ENCODE data around the gene LMF1.

The LMF1 gene

DNA sequence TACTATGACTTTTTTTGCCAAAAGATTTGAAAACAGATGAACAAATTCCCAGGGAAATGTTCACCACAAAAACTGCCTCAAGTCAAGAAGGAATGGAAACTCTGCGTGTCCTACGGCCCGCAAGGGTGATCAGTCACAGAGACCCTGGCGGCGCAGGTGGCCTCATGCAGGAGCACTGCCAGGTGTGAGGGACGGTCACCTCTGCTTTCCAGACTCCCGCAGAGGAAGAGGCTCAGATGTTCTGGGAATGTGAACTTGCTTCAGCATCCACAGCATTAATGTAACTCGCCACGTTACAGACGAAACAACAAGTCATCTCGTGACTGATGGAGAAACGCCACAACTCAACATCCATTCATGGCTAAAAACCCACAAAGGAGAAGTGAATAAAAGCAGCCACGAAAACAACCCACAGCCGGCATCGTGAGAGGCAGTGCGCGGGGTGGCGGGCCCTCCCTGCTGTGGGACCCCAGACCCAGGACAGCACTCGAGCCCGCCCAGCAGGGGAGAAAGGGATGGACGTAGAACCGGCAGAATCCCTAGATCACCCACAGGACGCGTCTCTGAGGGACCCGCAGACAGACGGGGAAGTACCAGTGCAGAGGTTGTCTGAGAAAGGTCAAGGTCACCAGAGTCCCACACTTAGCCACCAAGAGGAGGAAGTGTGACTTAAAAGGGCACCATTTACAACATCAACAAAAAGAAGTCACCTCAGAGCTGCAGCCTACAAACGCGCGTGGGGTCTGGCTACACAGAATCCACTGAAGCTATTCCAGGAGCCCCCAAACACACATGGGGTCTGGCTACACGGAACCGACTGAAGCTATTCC lies 93.3 kb downstream of the LMF1 start:
- FAIRE-seq, result no peak

- no peak for FAIRE-seq
Observed at GRCh38 chr16:876523-877241, 94.1 kb downstream of the LMF1 start.

- no peak for FAIRE-seq
Observed at GRCh38 chr16:876041-876335, 94.8 kb downstream of the LMF1 start.

- no peak for FAIRE-seq
Observed at GRCh38 chr16:875182-876040, 95.4 kb downstream of the LMF1 start.

GRCh38 chr16:874366-875181 lies 96.2 kb downstream of the LMF1 start:
- FAIRE-seq, result no peak

GRCh38 chr16:873889-874288 lies 96.9 kb downstream of the LMF1 start:
- no peak for FAIRE-seq

- no peak for FAIRE-seq
Observed at GRCh38 chr16:873243-873661, 97.5 kb downstream of the LMF1 start.

DNA sequence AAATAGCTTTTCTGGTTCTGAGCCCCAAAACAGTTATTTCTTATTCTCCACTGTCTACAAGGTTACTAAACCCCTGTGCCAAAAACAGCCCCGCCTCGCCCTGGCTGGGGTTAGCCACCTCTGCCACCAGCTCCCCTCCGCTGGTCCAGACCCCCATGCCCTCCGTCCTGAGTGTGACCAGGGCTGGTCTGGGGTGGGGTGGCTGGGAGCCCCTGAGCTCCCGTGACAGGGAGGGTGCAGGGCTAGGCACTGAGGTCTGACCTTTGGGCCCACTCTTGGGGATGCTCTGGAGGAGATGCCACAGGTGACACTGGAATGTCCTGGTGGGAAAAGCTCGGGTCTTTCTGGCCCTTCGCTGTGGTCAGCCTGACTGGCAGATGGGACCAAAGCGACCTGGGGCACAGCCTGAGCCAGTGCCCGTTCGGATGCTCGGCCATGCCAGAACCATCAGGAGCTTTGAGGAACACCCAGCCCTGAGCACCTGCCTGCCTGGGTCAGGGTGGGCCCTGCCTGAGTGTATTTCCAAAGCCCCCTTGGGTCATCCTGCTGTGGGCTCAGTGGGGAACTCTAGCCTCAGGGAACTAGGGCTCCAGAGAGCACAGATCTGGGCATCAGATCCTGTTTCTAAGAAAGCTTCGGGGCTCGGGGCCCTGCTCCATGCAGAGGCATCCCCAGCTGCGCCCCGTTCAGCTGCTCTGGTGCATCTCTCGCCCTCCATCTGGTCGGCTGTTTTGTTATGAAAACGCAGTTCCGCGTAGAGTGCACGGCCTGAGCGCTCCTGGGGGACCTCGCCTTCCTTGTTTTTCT lies 98.1 kb downstream of the LMF1 start:
- FAIRE-seq, result no peak

GRCh38 chr16:871562-872345 lies 99.0 kb downstream of the LMF1 start:
- no peak for FAIRE-seq

DNA sequence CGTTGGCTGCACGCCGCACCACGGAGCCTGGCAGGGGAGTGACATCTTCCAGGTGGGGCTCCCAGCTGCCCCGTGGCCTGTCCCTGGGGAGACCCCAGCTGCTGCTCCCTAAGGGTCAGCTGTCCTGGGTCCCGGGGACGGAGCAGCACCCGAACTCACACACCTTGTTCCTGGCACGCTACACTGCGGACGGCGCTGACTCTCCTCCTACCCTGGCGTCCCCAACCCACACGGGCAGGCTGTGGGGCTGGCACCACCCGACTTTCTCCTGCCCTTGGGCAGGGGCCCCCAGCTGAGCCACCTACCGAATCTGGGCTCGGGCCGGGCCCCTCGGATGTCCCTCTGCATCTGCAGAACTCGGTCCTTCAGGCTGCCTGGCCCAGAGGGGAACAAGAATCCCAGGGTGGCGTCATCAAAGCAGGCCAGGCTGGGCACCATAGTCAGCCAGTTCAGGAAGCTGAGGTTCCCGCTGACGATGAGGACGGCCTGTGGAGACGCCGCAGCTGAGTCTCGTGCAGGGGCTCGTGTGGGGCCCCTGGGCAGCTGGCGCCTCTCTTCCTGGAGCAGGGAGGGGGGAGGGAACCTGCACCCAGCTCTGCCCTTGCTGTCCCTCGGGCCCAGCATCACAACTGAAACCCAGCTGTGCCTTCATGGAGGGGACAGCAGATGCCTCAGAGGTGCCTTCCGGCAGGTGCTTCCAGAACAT lies 99.8 kb downstream of the LMF1 start:
- no peak for FAIRE-seq

DNA sequence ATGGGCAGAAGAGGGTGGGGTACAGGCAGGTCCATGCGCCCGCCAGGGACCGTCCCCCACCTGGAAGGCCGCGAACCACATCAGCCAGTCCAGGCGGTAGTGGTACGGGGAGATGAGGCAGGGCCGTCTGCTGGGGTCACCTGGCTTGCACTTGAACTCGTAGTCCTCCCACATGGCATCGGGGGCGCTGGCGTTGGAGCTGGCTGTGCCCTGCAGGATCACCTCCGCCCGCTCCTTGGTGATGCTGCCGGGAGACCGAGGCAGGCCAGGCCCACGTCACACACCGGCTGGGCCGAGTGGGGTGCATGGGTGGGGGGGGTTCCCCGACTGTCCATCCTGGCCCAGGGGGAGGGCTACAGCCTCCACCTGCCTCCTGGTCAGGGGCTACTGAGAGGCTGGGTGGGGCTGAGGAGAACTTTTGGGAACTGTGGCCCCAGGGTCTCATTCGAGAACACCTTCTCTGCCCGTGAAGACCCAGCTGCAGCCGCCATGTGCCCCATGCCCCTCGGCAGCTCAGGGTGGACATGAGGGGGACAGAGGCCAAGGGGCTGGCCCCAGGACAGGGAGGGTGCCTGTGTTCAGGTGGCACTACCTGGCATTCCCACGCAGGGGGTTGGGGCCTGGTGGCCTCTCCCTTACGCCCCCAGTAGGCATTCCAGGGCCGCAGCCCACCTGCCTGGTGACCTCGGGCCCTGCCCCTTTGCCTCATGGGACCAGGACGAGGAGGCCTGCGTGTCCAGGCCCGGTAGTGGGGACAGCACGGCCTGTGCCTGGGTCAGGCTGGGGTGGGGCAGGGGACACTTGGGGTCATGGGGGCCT lies 100.8 kb downstream of the LMF1 start:
- no peak for FAIRE-seq

GRCh38 chr16:868846-869822 lies 101.7 kb downstream of the LMF1 start:
- FAIRE-seq, result no peak

- no peak for FAIRE-seq
Observed at GRCh38 chr16:868386-868755, 102.4 kb downstream of the LMF1 start.

GRCh38 chr16:867421-868385 lies 103.1 kb downstream of the LMF1 start:
- FAIRE-seq, result no peak

DNA sequence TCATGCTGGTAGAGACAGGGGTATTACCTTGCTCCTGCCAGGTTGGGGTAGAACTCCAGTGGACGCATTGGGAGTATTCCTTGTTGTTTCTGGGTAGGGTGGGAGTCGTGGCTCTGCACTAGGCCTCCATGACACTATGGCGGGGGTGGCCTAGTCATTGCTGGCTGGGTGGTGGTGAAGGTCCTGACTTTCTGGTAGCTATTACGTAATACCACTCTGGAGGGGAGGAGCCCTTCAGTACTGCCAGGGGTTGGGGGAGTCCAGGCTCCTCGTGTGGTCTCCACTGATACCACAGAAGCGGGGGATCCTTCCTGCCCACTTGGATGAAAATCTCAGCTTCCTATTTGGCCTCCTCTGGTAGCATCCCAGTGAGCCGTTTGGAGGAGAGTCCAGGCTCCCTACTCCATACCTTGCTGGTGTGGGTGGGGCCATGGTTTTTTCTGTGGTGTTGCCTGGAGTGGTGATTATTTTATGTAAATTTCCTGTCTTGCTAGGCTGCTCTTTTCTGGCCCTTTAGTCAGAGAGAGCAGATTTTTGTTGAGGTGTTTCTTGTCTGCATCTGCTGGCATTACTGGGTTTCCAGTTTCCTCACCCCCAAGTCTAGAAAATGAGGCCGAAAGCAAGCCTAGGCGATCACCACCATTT lies 104.4 kb downstream of the LMF1 start:
- FAIRE-seq, result no peak

DNA sequence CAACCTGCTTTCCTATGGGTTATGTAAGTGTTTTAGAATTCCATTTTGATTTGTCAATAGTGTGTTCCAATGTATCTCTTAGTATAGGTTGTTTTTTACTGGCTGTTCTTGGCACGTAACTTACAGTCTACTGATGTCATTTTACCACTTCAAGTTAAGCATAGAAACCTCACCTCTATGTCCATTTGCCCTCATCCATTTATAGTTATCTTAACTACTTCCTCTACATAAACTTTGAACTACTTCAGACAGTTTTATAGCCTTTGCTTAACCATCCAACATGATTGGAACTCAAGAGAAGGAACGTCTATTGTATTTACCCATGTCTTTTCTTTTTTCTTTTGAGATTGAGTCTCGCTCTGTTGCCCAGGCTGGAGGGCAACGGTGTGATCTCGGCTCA lies 105.8 kb downstream of the LMF1 start:
- no peak for FAIRE-seq
